NCI-H2227 (cell line): ENCODE results near the gene BEST4.
"Not testable (repeated sequence)": the region's sequence is repeated elsewhere in the genome, so short reads cannot be mapped to it uniquely, and the experiment has no call there.

ENCODE experiments used
- DNase-seq: peaks from one replicate; lab custom pipeline; 2025; ENCODE audit not compliant: unreplicated experiment; lab: John Stamatoyannopoulos, UW

Gene BEST4

DNA sequence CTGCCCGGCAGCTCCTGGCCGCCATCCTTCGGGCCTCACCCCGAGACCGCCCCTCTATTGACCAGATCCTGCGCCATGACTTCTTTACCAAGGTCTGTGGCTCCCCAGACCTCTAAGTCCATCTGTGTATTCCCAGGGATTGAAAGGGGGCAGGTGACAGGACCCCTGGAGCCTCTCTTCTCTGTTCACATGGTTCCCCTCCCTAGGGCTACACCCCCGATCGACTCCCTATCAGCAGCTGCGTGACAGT lies 15.0 kb upstream of the BEST4 start:
- DNase-seq: no peak

GRCh38 chr1:44802306-44803061 lies 14.5 kb upstream of the BEST4 start:
- no peak for DNase-seq

DNA sequence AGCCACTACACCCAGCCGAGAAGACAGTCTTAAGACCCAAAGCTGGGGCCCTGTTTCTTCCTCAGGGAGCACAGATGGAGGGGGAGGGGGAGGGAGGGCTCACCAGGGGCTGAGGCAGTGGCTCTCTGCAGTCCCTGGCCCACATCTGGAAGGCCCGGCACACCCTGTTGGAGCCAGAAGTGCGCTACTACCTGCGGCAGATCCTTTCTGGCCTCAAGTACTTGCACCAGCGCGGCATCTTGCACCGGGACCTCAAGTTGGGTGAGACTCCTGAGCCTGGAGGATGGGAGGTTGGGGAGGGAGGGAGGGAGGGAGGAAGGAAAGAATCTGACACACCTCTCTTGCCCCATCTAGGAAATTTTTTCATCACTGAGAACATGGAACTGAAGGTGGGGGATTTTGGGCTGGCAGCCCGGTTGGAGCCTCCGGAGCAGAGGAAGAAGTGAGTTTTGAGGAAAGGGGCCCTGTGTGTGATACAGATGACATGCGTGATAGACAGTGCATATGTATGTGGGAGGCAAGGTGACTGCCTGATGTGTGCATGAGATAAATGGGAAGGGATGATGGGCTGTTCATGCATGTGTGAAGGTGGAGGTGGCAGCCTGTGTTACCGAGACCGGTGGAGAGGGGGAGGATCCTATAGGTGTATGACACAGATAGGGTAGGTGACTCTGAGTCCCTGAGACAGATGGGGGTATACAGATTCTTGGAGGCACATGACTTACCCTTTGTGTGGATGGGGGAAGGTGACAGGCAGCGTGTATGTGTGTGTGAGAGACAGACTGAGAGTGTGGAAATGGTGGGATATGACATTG lies 13.7 kb upstream of the BEST4 start:
- no peak for DNase-seq

DNA sequence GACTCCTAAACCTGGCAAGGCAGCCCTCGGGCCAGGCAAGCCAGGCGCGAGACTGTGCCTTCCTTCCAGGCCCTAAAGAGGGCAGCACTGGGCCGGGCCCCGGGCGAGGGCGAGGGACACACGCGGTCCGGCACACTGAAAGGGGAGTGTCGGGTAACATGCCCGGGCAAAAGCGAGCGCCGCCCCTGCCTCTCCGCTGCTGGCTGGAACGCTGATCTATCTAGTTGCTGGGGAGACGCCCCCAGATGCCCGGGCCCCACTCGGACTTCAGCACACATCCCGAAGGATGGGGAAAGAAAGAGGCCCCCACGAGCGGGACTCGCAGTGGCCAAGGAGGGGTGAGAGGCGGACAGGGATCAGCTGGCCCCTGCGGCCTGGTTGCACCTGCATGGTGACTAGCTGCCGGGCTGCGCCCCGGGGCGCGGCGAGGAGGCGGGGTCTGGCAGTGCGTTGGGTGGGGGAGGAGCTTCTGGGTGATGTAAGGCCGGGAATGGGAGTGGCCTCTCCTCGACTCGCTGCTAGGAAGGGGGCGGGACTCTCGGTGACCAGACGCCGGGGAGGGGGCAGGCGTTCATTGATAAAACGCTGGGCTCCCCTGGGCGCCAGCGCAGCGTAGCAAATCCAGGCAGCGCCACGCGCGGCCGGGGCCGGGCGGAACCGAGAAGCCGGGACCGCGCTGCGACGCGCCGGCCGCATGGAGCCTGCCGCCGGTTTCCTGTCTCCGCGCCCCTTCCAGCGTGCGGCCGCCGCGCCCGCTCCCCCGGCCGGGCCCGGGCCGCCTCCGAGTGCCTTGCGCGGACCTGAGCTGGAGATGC lies 12.0 kb upstream of the BEST4 start, which contains the start of gene PLK3:
PLK3 (plus strand) TSS at position 608 of the 815 bp plus-strand sequence; CDS start at position 695, 87 bp downstream.
- DNase-seq: peak; percentile 98

- DNase-seq: peak; percentile 29
Observed at GRCh38 chr1:44798481-44799365, 10.8 kb upstream of the BEST4 start.

DNA sequence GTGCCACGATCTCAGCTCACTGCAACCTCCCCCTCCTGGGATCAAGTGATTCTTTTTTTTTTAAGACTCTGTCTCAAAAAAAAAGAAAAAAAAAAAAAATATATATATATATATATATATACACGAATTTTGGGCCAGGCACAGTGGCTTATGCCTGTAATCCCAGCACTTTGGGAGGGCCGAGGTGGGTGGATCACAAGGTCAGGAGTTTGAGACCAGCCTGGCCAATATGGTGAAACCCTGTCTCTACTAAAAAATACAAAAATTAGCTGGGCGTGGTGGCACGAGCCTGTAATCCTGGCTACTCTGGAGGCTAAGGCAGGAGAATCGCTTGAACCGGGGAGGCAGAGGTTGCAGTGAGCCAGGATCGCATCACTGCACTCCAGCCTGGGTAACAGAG lies 9.9 kb upstream of the BEST4 start:
- not testable (repeated sequence) for DNase-seq

- no peak for DNase-seq
Observed at GRCh38 chr1:44792736-44793502, 4.9 kb upstream of the BEST4 start.

GRCh38 chr1:44790968-44791801 lies 3.2 kb upstream of the BEST4 start:
- no peak for DNase-seq

- no peak for DNase-seq
Observed at GRCh38 chr1:44787506-44787905, 464 bp downstream of the BEST4 start.

GRCh38 chr1:44786841-44787426 lies 1.0 kb downstream of the BEST4 start:
- DNase-seq: no peak

DNA sequence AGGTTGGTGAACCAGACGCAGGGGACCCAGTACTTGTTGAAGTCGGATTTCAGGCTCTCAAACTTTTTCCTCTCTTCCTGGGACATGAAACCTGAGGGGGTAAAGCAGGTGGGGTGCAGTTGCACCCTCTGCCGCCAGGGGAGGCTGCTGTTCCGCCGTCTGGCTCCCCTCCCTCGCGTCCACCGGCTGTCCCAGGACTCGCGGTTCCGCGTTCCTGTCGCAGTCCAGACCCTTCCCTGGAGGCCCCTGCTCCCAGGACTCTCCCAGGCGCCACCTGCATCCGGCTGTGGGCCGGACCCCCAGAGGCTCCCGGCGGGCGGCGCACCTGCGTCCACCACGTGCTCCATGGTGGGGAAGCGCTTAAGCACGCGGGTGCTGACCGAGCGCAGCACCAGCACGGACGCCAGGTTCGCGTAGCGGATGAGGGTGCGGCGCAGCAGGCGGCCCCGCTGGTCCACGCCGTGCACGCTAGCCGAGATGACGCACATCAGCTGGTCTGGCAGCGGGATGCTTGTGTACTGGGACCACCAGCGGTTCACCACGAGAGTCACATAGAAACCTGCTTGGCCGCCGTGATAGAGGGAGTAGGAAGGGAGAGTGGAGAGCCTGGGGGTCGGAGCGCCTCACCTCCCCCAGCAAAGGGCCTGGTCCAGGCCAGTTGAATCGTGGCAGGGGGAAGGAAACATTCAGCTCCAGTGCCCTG lies 1.7 kb downstream of the BEST4 start:
- no peak for DNase-seq

DNA sequence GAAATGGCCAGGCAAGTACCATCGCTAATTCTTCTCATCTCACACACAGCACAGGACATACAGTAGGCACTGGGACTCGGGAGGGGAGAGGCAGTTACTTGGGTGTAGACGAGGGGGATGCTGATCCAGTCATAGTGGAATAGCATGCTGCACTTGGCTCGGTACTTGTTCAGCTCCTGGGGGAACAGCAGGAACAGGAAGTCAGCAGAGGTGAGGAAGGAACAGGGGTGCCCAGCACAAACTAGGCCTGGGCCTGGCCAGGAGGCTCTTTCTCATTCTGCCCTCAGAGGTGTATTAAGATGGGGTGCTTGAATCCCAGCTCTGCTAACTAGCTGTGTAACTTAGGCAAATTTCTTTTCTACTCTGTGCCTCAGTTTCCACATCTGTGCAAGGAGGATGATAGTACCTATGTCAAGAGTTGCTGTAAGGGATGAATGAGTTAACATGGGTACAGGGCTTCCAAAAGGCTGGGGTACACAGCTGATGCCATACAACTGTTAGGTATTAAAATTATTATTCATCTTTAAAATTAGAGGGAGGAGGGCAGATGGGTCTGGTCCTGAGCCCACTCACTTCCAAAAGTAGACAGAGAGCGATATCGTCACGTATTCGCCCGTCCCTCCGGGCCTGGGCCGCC lies 2.4 kb downstream of the BEST4 start:
- DNase-seq: no peak

- DNase-seq: no peak
Observed at GRCh38 chr1:44785029-44785380, 3.0 kb downstream of the BEST4 start.

DNA sequence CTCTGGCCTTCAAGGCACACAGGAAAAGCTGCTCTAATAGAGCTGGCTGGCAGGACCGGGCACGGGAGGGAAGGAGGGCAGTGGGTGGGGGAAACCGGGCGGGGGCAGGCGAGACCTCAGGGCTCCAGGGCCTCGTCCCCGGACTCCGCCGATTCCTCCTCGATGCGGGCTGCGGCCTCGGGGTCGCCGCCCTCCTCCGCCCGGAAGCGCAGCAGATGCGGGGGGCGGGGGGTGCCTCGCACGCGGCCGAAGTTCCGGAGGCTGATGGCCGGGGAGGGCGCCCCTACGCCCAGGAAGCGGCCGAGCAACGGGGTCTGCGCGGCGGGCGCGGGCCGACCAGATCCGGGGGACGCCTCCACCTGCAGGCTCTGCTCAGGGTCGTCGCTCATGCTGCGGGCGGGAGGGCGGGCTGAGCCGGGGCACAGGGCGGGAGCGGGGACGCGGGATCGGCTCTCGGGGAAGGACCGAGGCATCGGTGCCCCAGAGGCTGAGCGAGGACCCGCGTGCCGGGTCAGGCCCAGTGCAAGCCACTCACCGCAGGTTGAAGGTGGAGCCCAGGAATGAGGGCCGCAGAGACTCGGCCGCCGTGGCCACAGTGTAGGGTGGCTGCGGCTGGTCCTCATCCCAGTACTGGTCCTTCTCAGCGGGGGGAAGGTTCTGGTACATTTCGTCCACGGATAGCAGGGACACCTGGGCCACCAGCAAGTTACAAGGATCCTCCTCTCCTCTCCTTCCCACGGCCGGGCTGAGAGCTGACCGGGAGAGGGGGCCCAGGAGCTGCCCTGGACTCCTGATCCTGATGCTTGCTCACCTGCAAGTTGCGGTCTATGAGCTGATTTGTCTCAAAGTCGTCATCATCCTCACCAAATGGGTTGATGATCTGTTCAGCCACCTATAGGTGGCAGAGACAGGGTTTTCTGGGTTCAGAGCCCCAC lies 3.6 kb downstream of the BEST4 start:
- peak; percentile 50 for DNase-seq

DNA sequence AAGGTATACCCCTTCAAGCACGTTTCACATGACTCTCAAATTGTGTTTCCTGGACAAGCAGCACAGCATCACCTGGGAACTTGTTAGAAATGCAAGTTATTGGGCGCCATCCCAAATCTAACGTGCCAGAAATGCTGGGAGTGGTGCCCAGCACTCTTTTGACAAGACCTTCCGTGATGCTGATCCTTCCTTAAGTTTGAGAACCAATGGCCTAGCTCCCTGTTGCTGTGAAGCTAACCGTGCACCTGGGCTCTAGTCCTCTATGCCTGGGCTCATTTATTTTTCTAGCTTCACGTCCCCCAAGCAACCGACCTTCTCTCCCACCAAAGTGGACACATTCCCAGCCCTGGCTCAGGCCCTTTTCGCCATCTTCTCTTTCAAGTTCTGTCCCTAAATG lies 4.3 kb downstream of the BEST4 start:
- no peak for DNase-seq

GRCh38 chr1:44780583-44781121 lies 7.3 kb downstream of the BEST4 start:
- no peak for DNase-seq
